K562 (cell line): ENCODE measurements around the gene TEX30.

Experiments
- DPF2 ChIP-seq: fragments of 450-650 bp; IDR thresholded peaks from 2 replicates; pipeline ENCODE4 v1.6.1; 2016
- FIP1L1 ChIP-seq: fragments of 200-400 bp; formaldehyde crosslinking; IDR thresholded peaks from 2 replicates; pipeline ENCODE4 v1.6.1; 2018; ENCODE audit warnings: mild to moderate bottlenecking, low read depth, low read length; ENCODE audit not compliant: poor library complexity, severe bottlenecking
- FOXA1 ChIP-seq: fragments of 450-650 bp; IDR thresholded peaks from 2 replicates; pipeline ENCODE4 v1.6.1; 2016; ENCODE audit warnings: mild to moderate bottlenecking, borderline replicate concordance
- FOXM1 ChIP-seq, 2 experiments: fragments of 450-650 bp in 1 of 2; sonication (generic) in 1 of 2; formaldehyde crosslinking in 1 of 2; IDR thresholded peaks; 2 replicates each; pipeline versions ENCODE4 v1.6.1 to v1.9.0; 2017 to 2022; ENCODE audit warnings: low read depth in 2 of 2, mild to moderate bottlenecking in 2 of 2, missing genetic modification reagents in 1 of 2, moderate library complexity in 1 of 2
- HDAC1 ChIP-seq, 2 experiments: fragments of 450-650 bp; IDR thresholded peaks; 2 replicates each; pipeline ENCODE4 v1.6.1; 2016 to 2017; ENCODE audit warnings: inconsistent platforms in 1 of 2, mild to moderate bottlenecking in 1 of 2, moderate library complexity in 1 of 2
- HOMEZ ChIP-seq: fragments of 250-450 bp; sonication (Bioruptor Pico); IDR thresholded peaks from 2 replicates; pipeline ENCODE4 v1.4.0; 2020; ENCODE audit warnings: mild to moderate bottlenecking, moderate library complexity
- MTA1 ChIP-seq: fragments of 450-650 bp; IDR thresholded peaks from 2 replicates; pipeline ENCODE4 v1.6.1; 2017; ENCODE audit warnings: borderline replicate concordance
- PHB ChIP-seq: fragments of 250-450 bp; sonication (Bioruptor Pico); IDR thresholded peaks from 2 replicates; pipeline ENCODE4 v1.5.0; 2021
- ZNF324 ChIP-seq: fragments of 250-450 bp; sonication (Bioruptor Pico); IDR thresholded peaks from 2 replicates; pipeline ENCODE4 v1.4.0; 2020; ENCODE audit warnings: mild to moderate bottlenecking

DNA sequence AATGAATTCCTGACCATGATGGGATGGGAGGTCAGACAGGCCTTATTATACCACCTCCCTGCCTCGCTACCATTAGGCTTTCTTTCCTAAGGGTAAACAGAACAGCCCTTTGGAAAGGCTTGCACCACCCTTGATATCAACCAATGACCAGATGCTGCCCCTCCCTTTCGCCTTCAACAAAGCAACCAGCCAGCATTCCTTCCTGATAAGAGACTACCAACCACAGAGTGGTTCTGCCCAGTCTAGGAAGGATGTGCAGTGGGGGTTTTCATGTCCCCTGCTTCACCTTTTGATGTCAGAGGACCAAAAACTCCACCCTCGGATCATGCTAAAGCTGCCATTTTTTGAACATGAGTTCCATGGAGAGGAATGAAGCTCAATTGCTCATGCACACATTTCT lies 21.7 kb downstream of the TEX30 start:
- TF ChIP-seq PHB (CRISPR knock-in tag): no peak
- TF ChIP-seq HOMEZ (CRISPR knock-in tag): no peak
- no peak for TF ChIP-seq FOXM1 (IDR thresholded peaks at IDR 0.05; ENCODE audit: low read depth)
- TF ChIP-seq FOXM1 (CRISPR knock-in tag; IDR thresholded peaks at IDR 0.05; ENCODE audit: low read depth): no peak
- TF ChIP-seq FIP1L1: no peak
- TF ChIP-seq ZNF324 (CRISPR knock-in tag): no peak
- TF ChIP-seq MTA1: no peak
- TF ChIP-seq FOXA1: no peak
- no peak for TF ChIP-seq DPF2
- no peak for TF ChIP-seq HDAC1 (IDR thresholded peaks at IDR 0.05)
